ENCODE data around the gene CUL9.

Gene CUL9

GRCh38 chr6:43254846-43255245, 72.8 kb downstream of the CUL9 start:
- Histone ChIP-seq H3K4me3 (ENCODE audit: insufficient read depth, low read depth, low read length) (no peak overlapping the region), H3K36me3 (ENCODE audit: control insufficient read depth, insufficient read depth, low read length) (no peaks in the 10 kb centered on the region), H3K27me3 (ENCODE audit: control insufficient read depth, insufficient read depth, low read length, poor library complexity, severe bottlenecking) (no peaks in the 10 kb centered on the region), H3K27ac (ENCODE audit: insufficient read depth, low read depth, low read length, poor library complexity, severe bottlenecking) (no peak overlapping the region), H3K4me1 (ENCODE audit: control insufficient read depth, insufficient read depth, low read length) (peaks cover 11% of the 10 kb centered on the region), H3K9me3 (ENCODE audit: control insufficient read depth, low read length) (no peaks in the 10 kb centered on the region)
- 91 to 92% methylated on average over 11 of the region's 11 CpGs for WGBS, 2 experiments

GRCh38 chr6:43255408-43256054, 73.5 kb downstream of the CUL9 start:
- Histone ChIP-seq H3K36me3 (ENCODE audit: control insufficient read depth, insufficient read depth, low read length) (no peaks in the 10 kb centered on the region), H3K27ac (ENCODE audit: insufficient read depth, low read depth, low read length, poor library complexity, severe bottlenecking) (no peak overlapping the region), H3K4me3 (ENCODE audit: insufficient read depth, low read depth, low read length) (no peak overlapping the region), H3K9me3 (ENCODE audit: control insufficient read depth, low read length) (no peaks in the 10 kb centered on the region), H3K4me1 (ENCODE audit: control insufficient read depth, insufficient read depth, low read length) (peaks cover 11% of the 10 kb centered on the region), H3K27me3 (ENCODE audit: control insufficient read depth, insufficient read depth, low read length, poor library complexity, severe bottlenecking) (no peaks in the 10 kb centered on the region)
- WGBS, 2 experiments = 86 to 87% methylated on average over 11 of the region's 11 CpGs

GRCh38 chr6:43256670-43257366, 74.8 kb downstream of the CUL9 start:
- 93 to 94% methylated on average over 9 of the region's 9 CpGs for WGBS, 2 experiments
- no peaks in the 10 kb centered on the region for H3K9me3 ChIP-seq (ENCODE audit: control insufficient read depth, low read length)
- no peaks in the 10 kb centered on the region for H3K4me1 ChIP-seq (ENCODE audit: control insufficient read depth, insufficient read depth, low read length)
- no peak overlapping the region for H3K4me3 ChIP-seq (ENCODE audit: insufficient read depth, low read depth, low read length)
- H3K27me3 ChIP-seq (ENCODE audit: control insufficient read depth, insufficient read depth, low read length, poor library complexity, severe bottlenecking) = no peaks in the 10 kb centered on the region
- H3K36me3 ChIP-seq (ENCODE audit: control insufficient read depth, insufficient read depth, low read length) = no peaks in the 10 kb centered on the region
- H3K27ac ChIP-seq (ENCODE audit: insufficient read depth, low read depth, low read length, poor library complexity, severe bottlenecking) = no peak overlapping the region

GRCh38 chr6:43257367-43258145, 75.6 kb downstream of the CUL9 start:
- H3K27ac ChIP-seq (ENCODE audit: insufficient read depth, low read depth, low read length, poor library complexity, severe bottlenecking) = no peak overlapping the region
- H3K4me1 ChIP-seq (ENCODE audit: control insufficient read depth, insufficient read depth, low read length) = no peaks in the 10 kb centered on the region
- H3K9me3 ChIP-seq (ENCODE audit: control insufficient read depth, low read length) = no peaks in the 10 kb centered on the region
- no peaks in the 10 kb centered on the region for H3K36me3 ChIP-seq (ENCODE audit: control insufficient read depth, insufficient read depth, low read length)
- no peak overlapping the region for H3K4me3 ChIP-seq (ENCODE audit: insufficient read depth, low read depth, low read length)
- no peaks in the 10 kb centered on the region for H3K27me3 ChIP-seq (ENCODE audit: control insufficient read depth, insufficient read depth, low read length, poor library complexity, severe bottlenecking)
- 79 to 81% methylated on average over 12 of the region's 12 CpGs for WGBS, 2 experiments

- Histone ChIP-seq H3K27ac (ENCODE audit: insufficient read depth, low read depth, low read length, poor library complexity, severe bottlenecking) (no peak overlapping the region), H3K4me3 (ENCODE audit: insufficient read depth, low read depth, low read length) (no peak overlapping the region), H3K9me3 (ENCODE audit: control insufficient read depth, low read length) (no peaks in the 10 kb centered on the region), H3K36me3 (ENCODE audit: control insufficient read depth, insufficient read depth, low read length) (no peaks in the 10 kb centered on the region), H3K27me3 (ENCODE audit: control insufficient read depth, insufficient read depth, low read length, poor library complexity, severe bottlenecking) (no peaks in the 10 kb centered on the region), H3K4me1 (ENCODE audit: control insufficient read depth, insufficient read depth, low read length) (no peaks in the 10 kb centered on the region)
- 81 to 84% methylated on average over 3 to 4 of the region's 4 CpGs for WGBS, 2 experiments
Measured at GRCh38 chr6:43258180-43258579, 76.2 kb downstream of the CUL9 start.

- no peaks in the 10 kb centered on the region for H3K9me3 ChIP-seq (ENCODE audit: control insufficient read depth, low read length)
- no peaks in the 10 kb centered on the region for H3K27me3 ChIP-seq (ENCODE audit: control insufficient read depth, insufficient read depth, low read length, poor library complexity, severe bottlenecking)
- 94% methylated on average over 30 of the region's 30 CpGs for WGBS, 2 experiments
- H3K4me3 ChIP-seq (ENCODE audit: insufficient read depth, low read depth, low read length) = no peak overlapping the region
- H3K27ac ChIP-seq (ENCODE audit: insufficient read depth, low read depth, low read length, poor library complexity, severe bottlenecking) = no peak overlapping the region
- no peaks in the 10 kb centered on the region for H3K4me1 ChIP-seq (ENCODE audit: control insufficient read depth, insufficient read depth, low read length)
- H3K36me3 ChIP-seq (ENCODE audit: control insufficient read depth, insufficient read depth, low read length) = no peaks in the 10 kb centered on the region
Measured at GRCh38 chr6:43258807-43259686, 77.1 kb downstream of the CUL9 start.

GRCh38 chr6:43260791-43261190, 78.8 kb downstream of the CUL9 start:
- H3K27me3 ChIP-seq (ENCODE audit: control insufficient read depth, insufficient read depth, low read length, poor library complexity, severe bottlenecking) = no peaks in the 10 kb centered on the region
- WGBS, 2 experiments = 85 to 91% methylated on average over 4 of the region's 4 CpGs
- no peaks in the 10 kb centered on the region for H3K9me3 ChIP-seq (ENCODE audit: control insufficient read depth, low read length)

GRCh38 chr6:43261198-43261597, 79.2 kb downstream of the CUL9 start:
- H3K4me3 ChIP-seq (ENCODE audit: insufficient read depth, low read depth, low read length) = no peak overlapping the region
- no peaks in the 10 kb centered on the region for H3K4me1 ChIP-seq (ENCODE audit: control insufficient read depth, insufficient read depth, low read length)
- H3K36me3 ChIP-seq (ENCODE audit: control insufficient read depth, insufficient read depth, low read length) = no peaks in the 10 kb centered on the region
- no peaks in the 10 kb centered on the region for H3K9me3 ChIP-seq (ENCODE audit: control insufficient read depth, low read length)
- no peaks in the 10 kb centered on the region for H3K27me3 ChIP-seq (ENCODE audit: control insufficient read depth, insufficient read depth, low read length, poor library complexity, severe bottlenecking)
- no peak overlapping the region for H3K27ac ChIP-seq (ENCODE audit: insufficient read depth, low read depth, low read length, poor library complexity, severe bottlenecking)
- 84 to 91% methylated on average over 5 of the region's 5 CpGs for WGBS, 2 experiments

More at GRCh38 chr6:43260791-43261190, 78.8 kb downstream of the CUL9 start:
- Histone ChIP-seq H3K27ac (ENCODE audit: insufficient read depth, low read depth, low read length, poor library complexity, severe bottlenecking) (no peak overlapping the region), H3K36me3 (ENCODE audit: control insufficient read depth, insufficient read depth, low read length) (no peaks in the 10 kb centered on the region), H3K4me1 (ENCODE audit: control insufficient read depth, insufficient read depth, low read length) (no peaks in the 10 kb centered on the region), H3K4me3 (ENCODE audit: insufficient read depth, low read depth, low read length) (no peak overlapping the region)

GRCh38 chr6:43262000-43262779, 80.2 kb downstream of the CUL9 start:
- no peaks in the 10 kb centered on the region for H3K36me3 ChIP-seq (ENCODE audit: control insufficient read depth, insufficient read depth, low read length)
- no peak overlapping the region for H3K4me3 ChIP-seq (ENCODE audit: insufficient read depth, low read depth, low read length)
- WGBS, 2 experiments = 87% methylated on average over 14 of the region's 14 CpGs
- H3K27ac ChIP-seq (ENCODE audit: insufficient read depth, low read depth, low read length, poor library complexity, severe bottlenecking) = no peak overlapping the region
- H3K27me3 ChIP-seq (ENCODE audit: control insufficient read depth, insufficient read depth, low read length, poor library complexity, severe bottlenecking) = no peaks in the 10 kb centered on the region
- H3K9me3 ChIP-seq (ENCODE audit: control insufficient read depth, low read length) = no peaks in the 10 kb centered on the region
- peaks cover 3% of the 10 kb centered on the region for H3K4me1 ChIP-seq (ENCODE audit: control insufficient read depth, insufficient read depth, low read length)
